BJ (cell line): Measurements from ENCODE around the gene CHRNA10. TPM values are rescaled to one million over a fixed set of nuclear protein-coding genes. Genes with fewer than 3 reads are reported as not detected.

Experiments used
- CTCF ChIA-PET: fragments of 350-600 bp; formaldehyde crosslinking; extraction: SDS; loops from one replicate; lab custom pipeline; 2021; ENCODE audit warnings: antibody characterized with exemption, inconsistent platforms; lab: Yijun Ruan, JAX
- POLR2A ChIA-PET: fragments of 300-600 bp; sonication (Branson Sonifier 250); formaldehyde crosslinking; extraction: SDS; loops from one replicate; lab custom pipeline; 2021; ENCODE audit warnings: antibody characterized with exemption; lab: Charles Lee
- DNase-seq: peaks from one replicate; pipeline ENCODE4 v3.0.0-alpha.2; 2011; ENCODE audit warnings: low read depth
- H3K27me3 ChIP-seq: 2 replicates; pipeline ENCODE4 v1.6.0; 2011; ENCODE audit warnings: low read length; ENCODE audit not compliant: control insufficient read depth, insufficient read depth
- H3K36me3 ChIP-seq: 2 replicates; pipeline ENCODE4 v1.5.1; 2011; ENCODE audit warnings: low read length; ENCODE audit not compliant: control insufficient read depth, insufficient read depth
- H3K4me3 ChIP-seq: 2 replicates; pipeline ENCODE4 v1.5.1; 2011; ENCODE audit warnings: low read depth, mild to moderate bottlenecking, control low read depth, low read length
- polyA plus RNA-seq: library from polyadenylated mRNA; depleted of rRNA; stranded (reverse); fragments of >200 nt; gene quantifications from 2 replicates; pipeline ENCODE4 v1.2.3, GENCODE V29; 2011
- TF ChIP-seq, protein P1 (sequence below): IDR thresholded peaks from 2 replicates; pipeline ENCODE4 v1.5.1; 2011; ENCODE audit warnings: low read depth, mild to moderate bottlenecking, control low read depth, inconsistent platforms, low read length, moderate library complexity; ENCODE audit not compliant: insufficient read depth

The CHRNA10 gene
- polyA plus RNA-seq, 1 experiment = 0.63 TPM

GRCh38 chr11:3666023-3666530 is 5.1 kb downstream of the CHRNA10 start:
- CTCF ChIA-PET = interaction anchor here (1.4 kb wide), 1 partner anchor 9 kb away, joined by 3 read pairs; no protein-coding TSS in a partner anchor
- no peak overlapping the region for H3K4me3 ChIP-seq
- TF ChIP-seq, protein P1, sequence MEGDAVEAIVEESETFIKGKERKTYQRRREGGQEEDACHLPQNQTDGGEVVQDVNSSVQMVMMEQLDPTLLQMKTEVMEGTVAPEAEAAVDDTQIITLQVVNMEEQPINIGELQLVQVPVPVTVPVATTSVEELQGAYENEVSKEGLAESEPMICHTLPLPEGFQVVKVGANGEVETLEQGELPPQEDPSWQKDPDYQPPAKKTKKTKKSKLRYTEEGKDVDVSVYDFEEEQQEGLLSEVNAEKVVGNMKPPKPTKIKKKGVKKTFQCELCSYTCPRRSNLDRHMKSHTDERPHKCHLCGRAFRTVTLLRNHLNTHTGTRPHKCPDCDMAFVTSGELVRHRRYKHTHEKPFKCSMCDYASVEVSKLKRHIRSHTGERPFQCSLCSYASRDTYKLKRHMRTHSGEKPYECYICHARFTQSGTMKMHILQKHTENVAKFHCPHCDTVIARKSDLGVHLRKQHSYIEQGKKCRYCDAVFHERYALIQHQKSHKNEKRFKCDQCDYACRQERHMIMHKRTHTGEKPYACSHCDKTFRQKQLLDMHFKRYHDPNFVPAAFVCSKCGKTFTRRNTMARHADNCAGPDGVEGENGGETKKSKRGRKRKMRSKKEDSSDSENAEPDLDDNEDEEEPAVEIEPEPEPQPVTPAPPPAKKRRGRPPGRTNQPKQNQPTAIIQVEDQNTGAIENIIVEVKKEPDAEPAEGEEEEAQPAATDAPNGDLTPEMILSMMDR = no peak
- H3K36me3 ChIP-seq = peaks cover 25% of the 10 kb centered on the region
- H3K27me3 ChIP-seq = no peaks in the 10 kb centered on the region
- POLR2A ChIA-PET = no interaction called here
- no peak for DNase-seq

DNA sequence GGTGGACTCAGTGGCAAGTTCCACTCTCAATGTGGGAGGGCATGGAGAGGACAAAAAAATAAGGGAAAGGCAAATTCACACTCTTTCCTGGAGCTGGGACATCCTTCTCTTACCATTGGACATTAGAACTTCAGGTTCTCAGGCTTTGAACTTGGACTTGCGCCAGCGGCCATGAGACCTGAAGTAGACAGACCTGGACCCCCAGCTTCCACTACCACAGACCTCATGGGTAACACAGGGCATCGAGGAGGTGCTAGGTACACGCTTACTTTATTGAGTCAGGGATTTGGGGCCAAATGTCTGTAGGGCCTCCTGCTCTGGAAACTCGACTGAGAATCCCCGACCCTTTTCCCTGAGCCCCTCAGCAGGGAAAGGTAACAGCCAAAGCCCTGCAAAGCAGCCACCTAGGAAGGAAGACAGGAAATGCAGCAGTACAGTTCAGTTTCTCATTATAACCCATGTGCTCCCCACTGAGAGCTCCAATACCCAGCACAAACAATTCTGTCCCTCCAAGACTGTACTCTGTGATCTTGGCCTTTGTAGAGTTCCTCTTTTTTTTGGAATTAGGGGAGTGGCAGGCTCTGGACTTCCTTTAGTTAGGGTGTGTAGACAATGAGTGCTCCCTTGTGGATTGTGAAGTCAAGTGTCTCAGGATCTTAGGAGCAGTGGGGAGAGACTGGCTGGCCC is 5.7 kb downstream of the CHRNA10 start:
- no peak for DNase-seq
- H3K4me3 ChIP-seq = no peak overlapping the region
- TF ChIP-seq, protein P1 = no peak
- ChIA-PET CTCF (interaction anchor here (1.4 kb wide), 1 partner anchor 8 kb away, joined by 3 read pairs; no protein-coding TSS in a partner anchor), POLR2A (no interaction called here)
- H3K27me3 ChIP-seq = no peaks in the 10 kb centered on the region
- peaks cover 25% of the 10 kb centered on the region for H3K36me3 ChIP-seq

GRCh38 chr11:3664032-3664630 is 7.1 kb downstream of the CHRNA10 start:
- DNase-seq = no peak
- Histone ChIP-seq H3K4me3 (no peak overlapping the region), H3K36me3 (peaks cover 20% of the 10 kb centered on the region), H3K27me3 (no peaks in the 10 kb centered on the region)
- TF ChIP-seq, protein P1 = no peak
- POLR2A ChIA-PET = no interaction called here
- CTCF ChIA-PET = no interaction called here

DNA sequence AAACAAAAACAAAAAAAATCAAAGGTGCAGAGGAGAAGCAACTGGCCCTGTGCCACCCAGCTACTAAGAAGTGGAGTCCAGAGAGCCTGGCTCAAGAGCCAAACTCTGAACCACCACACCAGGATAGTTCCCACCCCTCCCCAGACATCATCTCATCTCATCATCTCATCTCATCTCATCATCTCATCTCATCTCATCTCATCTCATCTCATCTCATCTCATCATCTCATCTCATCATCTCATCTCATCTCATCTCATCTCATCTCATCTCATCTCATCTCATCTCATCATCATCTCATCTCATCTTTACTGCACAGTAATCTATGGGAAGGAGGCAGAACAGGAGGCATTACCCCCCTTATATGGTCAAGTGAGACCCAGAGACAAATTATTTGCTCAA is 8.3 kb downstream of the CHRNA10 start:
- Histone ChIP-seq H3K36me3 (peaks cover 14% of the 10 kb centered on the region), H3K27me3 (0 out of 2 replicates have a peak, but pooled peaks cover 2% of the 10 kb centered on the region), H3K4me3 (no peak overlapping the region)
- ChIA-PET CTCF (no interaction called here), POLR2A (no interaction called here)
- TF ChIP-seq, protein P1 = no peak
- DNase-seq = no peak

GRCh38 chr11:3660960-3661359 is 10.2 kb downstream of the CHRNA10 start:
- TF ChIP-seq, protein P1 = no peak
- ChIA-PET CTCF (no interaction called here), POLR2A (no interaction called here)
- DNase-seq = no peak
- Histone ChIP-seq H3K27me3 (0 out of 2 replicates have a peak, but pooled peaks cover 2% of the 10 kb centered on the region), H3K36me3 (peaks cover 5% of the 10 kb centered on the region; the same call in 1 of the 2 replicates), H3K4me3 (no peak overlapping the region)
